ENCODE data around the gene FAAH. TPM values are rescaled to one million over a fixed set of nuclear protein-coding genes. Genes with fewer than 3 reads are reported as not detected.

The FAAH gene
- total and polyA plus RNA-seq, 2 donors (not counting 1 experiment from before 2014, with no cell fraction given), result 0.61 to 1.7 TPM

GRCh38 chr1:46413596-46413985 is 19.5 kb downstream of the FAAH start:
- Histone ChIP-seq H3K4me1 (ENCODE audit: control insufficient read depth, extremely low read depth, insufficient read depth, low read length) (no peaks in the 10 kb centered on the region), H3K4me2 (ENCODE audit: extremely low read depth, insufficient read depth, low read length) (no peak overlapping the region), H3K9me3 (ENCODE audit: control insufficient read depth, insufficient read depth, low read depth, low read length) (no peaks in the 10 kb centered on the region), H2AFZ (ENCODE audit: low read length) (no peak overlapping the region), H3K27ac (ENCODE audit: insufficient read depth, low read length) (no peak overlapping the region), H3K9ac (ENCODE audit: insufficient read depth, low read length) (no peak overlapping the region), H3K79me2 (ENCODE audit: control insufficient read depth, insufficient read depth, low read length) (no peaks in the 10 kb centered on the region), H4K20me1 (ENCODE audit: control insufficient read depth, extremely low read depth, insufficient read depth, low read length) (no peaks in the 10 kb centered on the region), H3K27me3 (ENCODE audit: control insufficient read depth, insufficient read depth, low read length) (peaks cover 2% of the 10 kb centered on the region), H3K36me3 (ENCODE audit: control insufficient read depth, insufficient read depth, low read length) (no peaks in the 10 kb centered on the region), H3K4me3 (replicated peaks in 1 of 4; ENCODE audit: control extremely low read depth in 1 of 4, insufficient read depth in 1 of 4, low read depth in 3 of 4, low read length in 4 of 4) (no peak overlapping the region)
- DNase-seq (ENCODE audit: low read depth in 2 of 2), result no peak
- TF ChIP-seq CTCF (conservative IDR thresholded peaks at IDR 0.05 in 1 of 2, IDR thresholded peaks at IDR 0.05 in 1 of 2; ENCODE audit: low read depth in 1 of 2, low read length in 2 of 2) (peak; percentile 20 to 39), EZH2 (IDR thresholded peaks at IDR 0.05; ENCODE audit: low read length, missing control alignments) (no peak)

- H2AFZ ChIP-seq (ENCODE audit: low read length), result no peak overlapping the region
- H3K4me3 ChIP-seq (replicated peaks in 1 of 4; ENCODE audit: control extremely low read depth in 1 of 4, insufficient read depth in 1 of 4, low read depth in 3 of 4, low read length in 4 of 4), result no peak overlapping the region
- TF ChIP-seq CTCF (conservative IDR thresholded peaks at IDR 0.05 in 1 of 2, IDR thresholded peaks at IDR 0.05 in 1 of 2; ENCODE audit: low read depth in 1 of 2, low read length in 2 of 2) (no peak), EZH2 (IDR thresholded peaks at IDR 0.05; ENCODE audit: low read length, missing control alignments) (no peak)
- H3K9ac ChIP-seq (ENCODE audit: insufficient read depth, low read length), result no peak overlapping the region
- H3K27me3 ChIP-seq (ENCODE audit: control insufficient read depth, insufficient read depth, low read length), result peaks cover 2% of the 10 kb centered on the region
- no peak for DNase-seq (ENCODE audit: low read depth in 2 of 2)
- no peaks in the 10 kb centered on the region for H3K9me3 ChIP-seq (ENCODE audit: control insufficient read depth, insufficient read depth, low read depth, low read length)
- no peak overlapping the region for H3K27ac ChIP-seq (ENCODE audit: insufficient read depth, low read length)
- H3K36me3 ChIP-seq (ENCODE audit: control insufficient read depth, insufficient read depth, low read length), result no peaks in the 10 kb centered on the region
- H3K79me2 ChIP-seq (ENCODE audit: control insufficient read depth, insufficient read depth, low read length), result no peaks in the 10 kb centered on the region
- H3K4me1 ChIP-seq (ENCODE audit: control insufficient read depth, extremely low read depth, insufficient read depth, low read length), result no peaks in the 10 kb centered on the region
- no peak overlapping the region for H3K4me2 ChIP-seq (ENCODE audit: extremely low read depth, insufficient read depth, low read length)
- H4K20me1 ChIP-seq (ENCODE audit: control insufficient read depth, extremely low read depth, insufficient read depth, low read length), result no peaks in the 10 kb centered on the region
These were observed 21.4 kb downstream of the FAAH start for GRCh38 chr1:46415514-46415913.

DNA sequence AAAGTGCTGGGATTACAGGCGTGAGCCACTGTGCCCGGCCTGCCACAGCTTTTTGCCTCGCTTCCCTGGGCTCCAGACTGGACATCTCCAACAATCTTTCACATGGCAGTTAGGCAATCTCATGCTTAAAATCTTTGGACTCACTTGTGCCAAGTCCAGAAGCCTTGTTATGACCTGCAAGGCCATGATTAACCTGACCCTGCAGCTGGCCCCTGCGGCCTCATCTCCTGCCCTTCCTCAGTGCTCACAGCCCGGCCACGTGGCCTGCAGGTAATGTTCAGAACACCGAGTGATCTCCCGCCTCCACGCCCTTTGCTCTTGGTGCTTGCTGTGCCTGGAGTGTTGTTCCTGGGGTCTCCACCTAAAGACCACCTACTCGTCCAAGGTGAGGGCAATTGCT is 24.9 kb downstream of the FAAH start:
- H3K9me3 ChIP-seq (ENCODE audit: control insufficient read depth, insufficient read depth, low read depth, low read length), result no peaks in the 10 kb centered on the region
- H3K79me2 ChIP-seq (ENCODE audit: control insufficient read depth, insufficient read depth, low read length), result no peaks in the 10 kb centered on the region
- H2AFZ ChIP-seq (ENCODE audit: low read length), result no peak overlapping the region
- DNase-seq (ENCODE audit: low read depth in 2 of 2), result no peak
- no peaks in the 10 kb centered on the region for H4K20me1 ChIP-seq (ENCODE audit: control insufficient read depth, extremely low read depth, insufficient read depth, low read length)
- H3K27me3 ChIP-seq (ENCODE audit: control insufficient read depth, insufficient read depth, low read length), result peaks cover 2% of the 10 kb centered on the region
- TF ChIP-seq EZH2 (IDR thresholded peaks at IDR 0.05; ENCODE audit: low read length, missing control alignments) (no peak), CTCF (conservative IDR thresholded peaks at IDR 0.05 in 1 of 2, IDR thresholded peaks at IDR 0.05 in 1 of 2; ENCODE audit: low read depth in 1 of 2, low read length in 2 of 2) (no peak)
- H3K4me2 ChIP-seq (ENCODE audit: extremely low read depth, insufficient read depth, low read length), result no peak overlapping the region
- no peaks in the 10 kb centered on the region for H3K36me3 ChIP-seq (ENCODE audit: control insufficient read depth, insufficient read depth, low read length)
- no peak overlapping the region for H3K27ac ChIP-seq (ENCODE audit: insufficient read depth, low read length)
- no peak overlapping the region for H3K9ac ChIP-seq (ENCODE audit: insufficient read depth, low read length)
- no peaks in the 10 kb centered on the region for H3K4me1 ChIP-seq (ENCODE audit: control insufficient read depth, extremely low read depth, insufficient read depth, low read length)
- no peak overlapping the region for H3K4me3 ChIP-seq (replicated peaks in 1 of 4; ENCODE audit: control extremely low read depth in 1 of 4, insufficient read depth in 1 of 4, low read depth in 3 of 4, low read length in 4 of 4)
